Cardiac fibroblast (primary cell): Measurements from ENCODE around the gene CNDP2.

Experiments
- DNase-seq, 2 donors: peaks; one replicate each; pipeline versions ENCODE4 v3.0.0 to v3.0.0-alpha.2; 2010; ENCODE audit warnings: low read depth in 2 of 2
- H3K4me3 ChIP-seq, 2 donors: replicated peaks in 1 of 2; 1 replicate in 1 of 2; 2 replicates in 1 of 2; pipeline ENCODE4 v1.5.1; 2011; ENCODE audit warnings: low read depth in 2 of 2, low read length in 2 of 2, mild to moderate bottlenecking in 2 of 2, moderate library complexity in 1 of 2
- CTCF ChIP-seq: IDR thresholded peaks from one replicate; pipeline ENCODE4 v1.5.1; 2011; ENCODE audit warnings: low read depth, mild to moderate bottlenecking, low read length, inconsistent platforms

Gene CNDP2

GRCh38 chr18:74567822-74568221 lies 71.7 kb downstream of the CNDP2 start:
- DNase-seq: no peak
- H3K4me3 ChIP-seq: no peak overlapping the region
- no peak for TF ChIP-seq CTCF

GRCh38 chr18:74569401-74569800 lies 73.2 kb downstream of the CNDP2 start:
- no peak for TF ChIP-seq CTCF
- H3K4me3 ChIP-seq: no peak overlapping the region
- DNase-seq: no peak

- H3K4me3 ChIP-seq: no peak overlapping the region
- TF ChIP-seq CTCF: no peak
- DNase-seq: no peak
These were observed 74.1 kb downstream of the CNDP2 start for GRCh38 chr18:74570266-74570665.

GRCh38 chr18:74571895-74572680 lies 75.9 kb downstream of the CNDP2 start:
- no peak overlapping the region for H3K4me3 ChIP-seq
- no peak for TF ChIP-seq CTCF
- no peak for DNase-seq

GRCh38 chr18:74573053-74573452 lies 76.9 kb downstream of the CNDP2 start:
- H3K4me3 ChIP-seq: no peak overlapping the region
- TF ChIP-seq CTCF: no peak
- DNase-seq: no peak
